IMR-90 (cell line): ENCODE data around the gene PGS1. TPM values are rescaled to one million over a fixed set of nuclear protein-coding genes. Genes with fewer than 3 reads are reported as not detected.

ENCODE experiments used
- ATAC-seq: fragments of 200-7000 bp; cut with Tn5 transposase; 2 replicates; pipeline ENCODE4 v1.9.1; 2020; ENCODE audit warnings: low read depth, mild to moderate bottlenecking, moderate library complexity
- BruUV-seq: library from RNA; stranded (reverse); fragments of 400-500 nt; replicated peaks from 2 replicates; lab custom pipeline; 2021; lab: Mats Ljungman, UMichigan
- CTCF ChIA-PET: fragments of 300-600 bp; formaldehyde crosslinking; extraction: SDS; loops from one replicate; lab custom pipeline; 2021; ENCODE audit warnings: antibody characterized with exemption; lab: Yijun Ruan, JAX
- POLR2A ChIA-PET: fragments of 300-600 bp; sonication (Branson Sonifier 250); formaldehyde crosslinking; loops from one replicate; lab custom pipeline; 2022; ENCODE audit warnings: antibody characterized with exemption; ENCODE audit not compliant: unreplicated experiment; lab: Charles Lee
- DNase-seq: peaks from one replicate; pipeline ENCODE4 v3.0.0; 2013
- H2AFZ ChIP-seq: replicated peaks from 2 replicates; pipeline ENCODE3; 2013; ENCODE audit warnings: low read length, mild to moderate bottlenecking; ENCODE audit not compliant: poor library complexity
- H2AK5ac ChIP-seq: 2 replicates; pipeline ENCODE4 v1.6.1; 2013; ENCODE audit warnings: low read depth, low read length, inconsistent platforms
- H2AK9ac ChIP-seq: replicated peaks from 2 replicates; pipeline ENCODE3; 2013; ENCODE audit warnings: mild to moderate bottlenecking, low read depth, low read length, moderate library complexity; ENCODE audit not compliant: poor library complexity
- H2BK120ac ChIP-seq: 2 replicates; pipeline ENCODE4 v1.6.1; 2013; ENCODE audit warnings: low read depth, low read length, inconsistent platforms
- H2BK15ac ChIP-seq: 3 replicates; pipeline ENCODE4 v1.6.1; 2013; ENCODE audit warnings: low read depth, low read length, inconsistent platforms
- H2BK20ac ChIP-seq: 2 replicates; pipeline ENCODE4 v1.6.1; 2013; ENCODE audit warnings: low read depth, mild to moderate bottlenecking, inconsistent platforms, low read length, moderate library complexity
- H2BK5ac ChIP-seq: 2 replicates; pipeline ENCODE4 v1.6.1; 2013; ENCODE audit warnings: mild to moderate bottlenecking, low read depth, low read length, inconsistent platforms; ENCODE audit not compliant: poor library complexity, severe bottlenecking
- H3K14ac ChIP-seq: replicated peaks from 2 replicates; pipeline ENCODE4 v1.6.1; 2013; ENCODE audit warnings: low read depth, low read length, inconsistent platforms
- H3K18ac ChIP-seq: 2 replicates; pipeline ENCODE4 v1.6.1; 2013; ENCODE audit warnings: low read depth, low read length, control low read depth
- H3K23ac ChIP-seq: 2 replicates; pipeline ENCODE4 v1.6.1; 2013; ENCODE audit warnings: low read depth, low read length, inconsistent platforms
- H3K27ac ChIP-seq: 2 replicates; pipeline ENCODE4 v1.5.1; 2013; ENCODE audit warnings: mild to moderate bottlenecking, control low read depth, low read length; ENCODE audit not compliant: insufficient read depth
- H3K27me3 ChIP-seq: 2 replicates; pipeline ENCODE4 v1.6.1; 2013; ENCODE audit warnings: low read length; ENCODE audit not compliant: control insufficient read depth, insufficient read depth
- H3K36me3 ChIP-seq: 2 replicates; pipeline ENCODE4 v1.6.1; 2013; ENCODE audit warnings: low read length, mixed read lengths; ENCODE audit not compliant: control insufficient read depth, insufficient read depth
- H3K4ac ChIP-seq: 2 replicates; pipeline ENCODE4 v1.6.1; 2013; ENCODE audit warnings: low read depth, low read length, inconsistent platforms
- H3K4me1 ChIP-seq: 2 replicates; pipeline ENCODE4 v1.6.1; 2013; ENCODE audit warnings: low read length, mixed read lengths; ENCODE audit not compliant: control insufficient read depth, insufficient read depth
- H3K4me2 ChIP-seq: 2 replicates; pipeline ENCODE4 v1.6.1; 2013; ENCODE audit warnings: low read depth, mild to moderate bottlenecking, control low read depth, low read length, moderate library complexity
- H3K4me3 ChIP-seq: 2 replicates; pipeline ENCODE4 v1.5.1; 2013; ENCODE audit warnings: low read depth, mild to moderate bottlenecking, control low read depth, low read length, moderate library complexity; ENCODE audit not compliant: insufficient read depth
- H3K56ac ChIP-seq: 2 replicates; pipeline ENCODE4 v1.6.1; 2013; ENCODE audit warnings: low read length, inconsistent platforms; ENCODE audit not compliant: insufficient read depth; ENCODE audit errors: extremely low read depth
- H3K79me1 ChIP-seq, 2 experiments: 2 replicates each; pipeline ENCODE4 v1.6.1; 2013; ENCODE audit warnings: low read length in 2 of 2, inconsistent platforms in 1 of 2, low read depth in 1 of 2
- H3K9ac ChIP-seq: 2 replicates; pipeline ENCODE4 v1.6.1; 2013; ENCODE audit warnings: low read depth, low read length, control low read depth
- H3K9me1 ChIP-seq: 2 replicates; pipeline ENCODE4 v1.6.1; 2013; ENCODE audit warnings: low read length, inconsistent platforms; ENCODE audit not compliant: insufficient read depth
- H3K9me3 ChIP-seq: 2 replicates; pipeline ENCODE4 v1.6.1; 2013; ENCODE audit warnings: low read length; ENCODE audit not compliant: control insufficient read depth, insufficient read depth
- H4K20me1 ChIP-seq: 2 replicates; pipeline ENCODE4 v1.6.1; 2013; ENCODE audit warnings: low read length, inconsistent platforms; ENCODE audit not compliant: insufficient read depth
- H4K5ac ChIP-seq: 2 replicates; pipeline ENCODE4 v1.6.1; 2013; ENCODE audit warnings: mild to moderate bottlenecking, low read depth, low read length, control low read depth
- H4K8ac ChIP-seq, 2 experiments: 2 replicates each; pipeline ENCODE4 v1.6.1; 2013; ENCODE audit warnings: low read depth in 2 of 2, low read length in 2 of 2, control low read depth in 1 of 2, inconsistent platforms in 1 of 2
- H4K91ac ChIP-seq: 2 replicates; pipeline ENCODE4 v1.6.1; 2013; ENCODE audit warnings: low read depth, low read length, inconsistent platforms; ENCODE audit not compliant: insufficient read depth
- CEBPB ChIP-seq: IDR thresholded peaks from 2 replicates; pipeline ENCODE4 v1.6.1; 2012; ENCODE audit warnings: low read depth, low read length, improper control_type of control experiment
- CTCF ChIP-seq: conservative IDR thresholded peaks from 2 replicates; pipeline ENCODE4 v1.5.1; 2012; ENCODE audit warnings: mild to moderate bottlenecking, low read depth, low read length, improper control_type of control experiment
- ELK1 ChIP-seq: fragments of 150-350 bp; IDR thresholded peaks from 2 replicates; pipeline ENCODE4 v1.6.1; 2016; ENCODE audit warnings: low read depth, mild to moderate bottlenecking, low read length, moderate library complexity, borderline replicate concordance
- MAFK ChIP-seq: IDR thresholded peaks from 2 replicates; pipeline ENCODE4 v1.6.1; 2012; ENCODE audit warnings: low read depth, low read length, improper control_type of control experiment
- MXI1 ChIP-seq: IDR thresholded peaks from 2 replicates; pipeline ENCODE4 v1.6.1; 2012; ENCODE audit warnings: low read depth, mild to moderate bottlenecking, low read length, moderate library complexity, borderline replicate concordance
- NFE2L2 ChIP-seq: fragments of 150-350 bp; IDR thresholded peaks from 2 replicates; pipeline ENCODE4 v1.6.1; 2016; ENCODE audit warnings: low read depth, mild to moderate bottlenecking, low read length
- WGBS, 2 experiments: methylation state at CpG; one replicate each; pipeline versions ENCODE4 v1.1.5 to v1.1.7; 2013; ENCODE audit warnings: missing lambda C conversion rate in 2 of 2; ENCODE audit not compliant: insufficient read length in 1 of 2; ENCODE audit errors: extremely low coverage in 2 of 2; 5-methylcytosine and 5-hydroxymethylcytosine counted together
- dilution Hi-C: fragments of 300-500 bp; cut with HindIII; formaldehyde crosslinking; loops from one replicate; pipeline ENCODE4 v1.14.3; 2018; ENCODE audit warnings: low sequenced_read_pairs; ENCODE audit not compliant: unreplicated experiment
- in situ Hi-C: fragments of 300-500 bp; cut with MboI; formaldehyde crosslinking; loops from 3 replicates; pipeline ENCODE4 v1.14.3; 2019; ENCODE audit warnings: low sequenced_read_pairs, inconsistent platforms, mixed read lengths
- intact Hi-C: fragments of 100-400 bp; cut with micrococcal nuclease; formaldehyde crosslinking; loops from 2 replicates; pipeline ENCODE4 v1.10.0; 2022
- polyA plus RNA-seq, 3 experiments: library from polyadenylated mRNA; depleted of rRNA; stranded (reverse); fragments of >200 nt; gene quantifications; 2 replicates each; pipeline ENCODE4 v1.2.3, GENCODE V29; 2012; ENCODE audit warnings: low replicate concordance in 1 of 3
- total RNA-seq: library from RNA; depleted of rRNA; stranded (reverse); fragments of >200 nt; gene quantifications from 2 replicates; pipeline ENCODE4 v1.2.3, GENCODE V29; 2012

PGS1 gene
- total and polyA plus RNA-seq, 2 of the 4 experiments (the other 2 are of a cell fraction) = 18.5 to 43.2 TPM

- intact Hi-C loops (no loop called here), dilution Hi-C loops (no loop called here), in situ Hi-C loops (no loop called here)
- Histone ChIP-seq H3K27me3 (peaks cover 2% of the 10 kb centered on the region; the same call in 1 of the 2 replicates), H3K4ac (no peak overlapping the region), H3K18ac (no peak overlapping the region), H2AK9ac (no peak overlapping the region), H3K9me1 (peaks cover 1% of the 10 kb centered on the region), H2AFZ (no peak overlapping the region), H4K91ac (no peak overlapping the region), H4K8ac (no peak overlapping the region), H3K4me2 (no peak overlapping the region), H2BK20ac (no peak overlapping the region), H3K23ac (no peak overlapping the region), H2AK5ac (no peak overlapping the region), H3K36me3 (no peaks in the 10 kb centered on the region), H3K4me1 (peaks cover 6% of the 10 kb centered on the region), H3K27ac (no peak overlapping the region), H2BK120ac (no peak overlapping the region), H3K79me1 (no peaks in the 10 kb centered on the region), H4K5ac (no peak overlapping the region), H3K14ac (no peak overlapping the region), H3K56ac (no peak overlapping the region), H2BK5ac (no peak overlapping the region), H4K20me1 (no peaks in the 10 kb centered on the region; the same call in 1 of the 2 replicates), H3K9me3 (peaks cover 4% of the 10 kb centered on the region; the same call in 1 of the 2 replicates), H2BK15ac (no peak overlapping the region), H3K4me3 (no peak overlapping the region), H3K9ac (no peak overlapping the region)
- ChIA-PET POLR2A (no interaction called here), CTCF (no interaction called here)
- DNase-seq = no peak
- BruUV-seq = no TSS peak
- 86% methylated on average over 5 of the region's 7 CpGs; no CpG with 5 or more reads in 1 of the 2 experiments for WGBS, 2 experiments
- ATAC-seq = no peak
- TF ChIP-seq CEBPB (no peak), CTCF (no peak), MAFK (no peak), ELK1 (no peak), NFE2L2 (no peak), MXI1 (no peak)
Measured at GRCh38 chr17:78469443-78469842, 91.0 kb downstream of the PGS1 start.
